Natural killer cell treated with Interleukin-12 subunit alpha and Interleukin-12 subunit beta and Interleukin-15 and Interleukin-18, amount 100 ng/mL, for 72 hours (primary cell): ENCODE data around the gene ATP5F1B. TPM values are rescaled to one million over a fixed set of nuclear protein-coding genes. Genes with fewer than 3 reads are reported as not detected.

ENCODE experiments used
- ATAC-seq, 2 donors: fragments of 150-1000 bp; cut with Tn5 transposase in 1 of 2; sonication (Bioruptor Pico), chemical (Tn5 transposase) in 1 of 2; 2 replicates each; pipeline ENCODE4 v1.10.0; 2021
- DNase-seq: peaks from one replicate; pipeline ENCODE4 v3.0.0; 2022; ENCODE audit warnings: low spot score
- H3K27ac Mint-ChIP-seq, 2 donors: 1 replicate in 1 of 2; 2 replicates in 1 of 2; pipeline ENCODE4 v1.8.0; 2022; ENCODE audit warnings: mixed read lengths in 2 of 2, mild to moderate bottlenecking in 1 of 2, moderate library complexity in 1 of 2
- H3K27me3 Mint-ChIP-seq, 2 donors: 1 replicate in 1 of 2; 2 replicates in 1 of 2; pipeline ENCODE4 v1.8.0; 2022; ENCODE audit warnings: mixed read lengths in 2 of 2
- H3K36me3 Mint-ChIP-seq: one replicate; pipeline ENCODE4 v1.8.0; 2022; ENCODE audit warnings: mixed read lengths
- H3K4me1 Mint-ChIP-seq, 2 donors: 1 replicate in 1 of 2; 2 replicates in 1 of 2; pipeline ENCODE4 v1.8.0; 2022; ENCODE audit warnings: low read depth in 2 of 2, mixed read lengths in 2 of 2, mild to moderate bottlenecking in 1 of 2
- H3K4me3 Mint-ChIP-seq: one replicate; pipeline ENCODE4 v1.8.0; 2022; ENCODE audit warnings: mixed read lengths
- H3K9me3 Mint-ChIP-seq: 2 replicates; pipeline ENCODE4 v1.8.0; 2022; ENCODE audit warnings: mixed read lengths
- total RNA-seq, 2 donors: library from RNA; stranded (reverse); gene quantifications; one replicate each; pipeline ENCODE4 v1.2.3, GENCODE V29; 2022

ATP5F1B gene
- total RNA-seq, 2 donors from 2014 or later: 663 to 739 TPM

GRCh38 chr12:56590237-56590830 is 55.5 kb downstream of the ATP5F1B start:
- ATAC-seq: peak; percentile 56 to 59
- H3K36me3 Mint-ChIP-seq: no peaks in the 10 kb centered on the region
- no peaks in the 10 kb centered on the region for H3K27me3 Mint-ChIP-seq
- no peaks in the 10 kb centered on the region for H3K9me3 Mint-ChIP-seq
- no peak for DNase-seq
- no peak overlapping the region for H3K4me3 Mint-ChIP-seq
- H3K4me1 Mint-ChIP-seq: peaks cover 0 to 9% of the 10 kb centered on the region in 2 donors
- no peak overlapping the region for H3K27ac Mint-ChIP-seq

GRCh38 chr12:56589783-56590182 is 56.0 kb downstream of the ATP5F1B start:
- no peak overlapping the region for H3K27ac Mint-ChIP-seq
- no peaks in the 10 kb centered on the region for H3K27me3 Mint-ChIP-seq

More at GRCh38 chr12:56589783-56590182, 56.0 kb downstream of the ATP5F1B start:
- H3K4me1 Mint-ChIP-seq: peaks cover 0 to 7% of the 10 kb centered on the region in 2 donors
- H3K9me3 Mint-ChIP-seq: no peaks in the 10 kb centered on the region
- no peaks in the 10 kb centered on the region for H3K36me3 Mint-ChIP-seq
- ATAC-seq (no peak), DNase-seq (no peak)
- H3K4me3 Mint-ChIP-seq: no peak overlapping the region

Other genes starting within 250 kb of the ATP5F1B start
- 10 to 100 TPM; 29.8 to 80.6 TPM for gene TIMELESS, start 196.6 kb downstream of the ATP5F1B start, total RNA-seq
- gene MIP, start 191.3 kb downstream of the ATP5F1B start, total RNA-seq: under 1 TPM in 1 of 2 donors, not detected in 1; 0.75 TPM
- gene SPRYD4, start 177.4 kb downstream of the ATP5F1B start, total RNA-seq: 1 to 10 TPM; 2.8 to 6.9 TPM
- gene GLS2, start 157.8 kb downstream of the ATP5F1B start, total RNA-seq: under 1 TPM in 1 of 2 donors, not detected in 1; 0.17 TPM
- gene RBMS2, start 124.2 kb downstream of the ATP5F1B start, total RNA-seq: 1 to 10 TPM; 1.5 to 2.9 TPM
- gene BAZ2A, start 15.7 kb downstream of the ATP5F1B start, total RNA-seq: 100 to 1,000 TPM; 140 to 153 TPM
- gene PTGES3, start 42.3 kb upstream of the ATP5F1B start, total RNA-seq: 100 to 1,000 TPM; 201 to 270 TPM
- 100 to 1,000 TPM; 322 to 563 TPM for gene NACA, start 79.3 kb upstream of the ATP5F1B start, total RNA-seq
- 10 to 100 TPM; 33.2 to 43.5 TPM for gene PRIM1, start 106.3 kb upstream of the ATP5F1B start, total RNA-seq
- 1 to 10 TPM; 1.0 to 2.7 TPM for gene HSD17B6, start 117.3 kb upstream of the ATP5F1B start, total RNA-seq